HCT116 (cell line): ENCODE data around the gene ESPNL. TPM values are rescaled to one million over a fixed set of nuclear protein-coding genes. Genes with fewer than 3 reads are reported as not detected.

Source experiments
- CBX3 ChIP-seq: IDR thresholded peaks from 2 replicates; pipeline ENCODE4 v1.6.1; 2012; ENCODE audit warnings: low read depth
- EGR1 ChIP-seq: IDR thresholded peaks from 2 replicates; pipeline ENCODE4 v1.6.1; 2012; ENCODE audit warnings: low read depth
- ELF1 ChIP-seq: IDR thresholded peaks from 2 replicates; pipeline ENCODE4 v1.6.1; 2012; ENCODE audit warnings: low read depth, borderline replicate concordance
- EZH2 ChIP-seq: fragments of 200-600 bp; sonication (generic); IDR thresholded peaks from 2 replicates; pipeline ENCODE4 v1.6.1; 2017; ENCODE audit warnings: antibody characterized with exemption, mixed run types
- EZH2phosphoT487 ChIP-seq: fragments of 200-600 bp; IDR thresholded peaks from 2 replicates; pipeline ENCODE4 v1.6.1; 2018; ENCODE audit warnings: antibody characterized with exemption, borderline replicate concordance
- FOSL1 ChIP-seq: IDR thresholded peaks from 2 replicates; pipeline ENCODE4 v1.6.1; 2012; ENCODE audit warnings: low read depth
- RAD21 ChIP-seq: IDR thresholded peaks from 2 replicates; pipeline ENCODE4 v1.6.1; 2012; ENCODE audit warnings: low read depth, mild to moderate bottlenecking
- SIN3A ChIP-seq: IDR thresholded peaks from 2 replicates; pipeline ENCODE4 v1.6.1; 2012; ENCODE audit warnings: low read depth
- SP1 ChIP-seq: IDR thresholded peaks from 2 replicates; pipeline ENCODE4 v1.6.1; 2012; ENCODE audit warnings: low read depth
- TCF7L2 ChIP-seq: IDR thresholded peaks from 2 replicates; pipeline ENCODE4 v1.7.0; 2011; ENCODE audit warnings: borderline replicate concordance, inconsistent platforms; ENCODE audit not compliant: insufficient read depth, insufficient read length; ENCODE audit errors: extremely low read depth
- YY1 ChIP-seq: IDR thresholded peaks from 2 replicates; pipeline ENCODE4 v1.6.1; 2011; ENCODE audit warnings: low read length, low read depth, moderate library complexity, mild to moderate bottlenecking; ENCODE audit not compliant: insufficient replicate concordance; ENCODE audit errors: extremely low read depth
- ZNF274 ChIP-seq: fragments of 200-500 bp; sonication (Bioruptor generic); IDR thresholded peaks from 2 replicates; pipeline ENCODE4 v1.6.1; 2014; ENCODE audit warnings: mild to moderate bottlenecking, low read depth, low read length, inconsistent platforms
- total RNA-seq: library from RNA; stranded (reverse); gene quantifications from one replicate; pipeline ENCODE4 v1.2.1, GENCODE V29; 2021; ENCODE audit not compliant: unreplicated experiment
- TF ChIP-seq, protein P1 (sequence below): IDR thresholded peaks from 2 replicates; pipeline ENCODE4 v1.6.1; 2011; ENCODE audit warnings: mild to moderate bottlenecking, low read length, moderate library complexity; ENCODE audit not compliant: insufficient replicate concordance; ENCODE audit errors: extremely low read depth
- TF ChIP-seq, protein P2 (sequence below): IDR thresholded peaks from 2 replicates; pipeline ENCODE4 v1.6.1; 2012
- TF ChIP-seq, protein P3 (sequence below): IDR thresholded peaks from 2 replicates; pipeline ENCODE4 v1.6.1; 2012

The ESPNL gene
- total RNA-seq, 1 experiment from 2014 or later = 0.22 TPM

DNA sequence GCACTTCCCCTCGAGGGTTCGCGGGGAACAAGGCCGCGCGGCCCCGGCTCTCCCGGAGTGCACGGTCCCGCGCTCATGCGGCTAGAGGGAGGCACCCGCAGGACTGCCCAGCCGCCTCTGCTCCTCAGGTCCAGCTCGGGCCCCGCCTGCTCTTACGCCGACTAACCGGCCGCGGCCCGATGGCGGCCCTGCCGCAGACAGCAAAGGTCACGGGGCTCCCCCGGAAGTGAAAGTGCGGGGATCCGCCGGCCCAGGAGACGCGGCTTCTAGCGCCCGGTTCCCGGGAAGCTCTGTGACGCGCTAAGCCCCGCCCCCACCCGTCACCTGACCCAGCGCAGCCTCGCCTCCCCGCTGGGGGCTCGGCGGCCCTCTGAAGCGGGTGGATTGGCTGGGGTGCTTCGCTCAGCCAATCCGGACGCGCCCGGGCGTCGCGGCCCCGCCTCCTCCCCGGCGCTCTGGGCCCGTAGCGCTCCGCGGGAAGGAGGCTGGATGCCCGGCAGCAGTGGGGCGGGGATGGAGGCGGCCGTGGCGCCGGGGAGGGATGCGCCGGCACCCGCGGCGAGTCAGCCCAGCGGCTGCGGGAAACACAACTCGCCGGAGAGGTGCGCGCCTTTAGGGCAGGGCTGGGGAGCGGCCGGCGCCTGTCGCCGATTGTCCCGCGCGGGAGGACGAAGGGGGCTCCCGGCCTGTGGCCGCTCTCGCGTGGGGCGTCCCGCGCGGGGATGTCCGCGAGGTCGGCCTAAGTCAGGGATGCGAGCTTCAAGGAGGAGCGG is 39.4 kb upstream of the ESPNL start, which contains the start of gene SCLY (continued):
- TF ChIP-seq, protein P1, sequence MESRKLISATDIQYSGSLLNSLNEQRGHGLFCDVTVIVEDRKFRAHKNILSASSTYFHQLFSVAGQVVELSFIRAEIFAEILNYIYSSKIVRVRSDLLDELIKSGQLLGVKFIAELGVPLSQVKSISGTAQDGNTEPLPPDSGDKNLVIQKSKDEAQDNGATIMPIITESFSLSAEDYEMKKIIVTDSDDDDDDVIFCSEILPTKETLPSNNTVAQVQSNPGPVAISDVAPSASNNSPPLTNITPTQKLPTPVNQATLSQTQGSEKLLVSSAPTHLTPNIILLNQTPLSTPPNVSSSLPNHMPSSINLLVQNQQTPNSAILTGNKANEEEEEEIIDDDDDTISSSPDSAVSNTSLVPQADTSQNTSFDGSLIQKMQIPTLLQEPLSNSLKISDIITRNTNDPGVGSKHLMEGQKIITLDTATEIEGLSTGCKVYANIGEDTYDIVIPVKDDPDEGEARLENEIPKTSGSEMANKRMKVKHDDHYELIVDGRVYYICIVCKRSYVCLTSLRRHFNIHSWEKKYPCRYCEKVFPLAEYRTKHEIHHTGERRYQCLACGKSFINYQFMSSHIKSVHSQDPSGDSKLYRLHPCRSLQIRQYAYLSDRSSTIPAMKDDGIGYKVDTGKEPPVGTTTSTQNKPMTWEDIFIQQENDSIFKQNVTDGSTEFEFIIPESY = no peak
- TF ChIP-seq, protein P2, sequence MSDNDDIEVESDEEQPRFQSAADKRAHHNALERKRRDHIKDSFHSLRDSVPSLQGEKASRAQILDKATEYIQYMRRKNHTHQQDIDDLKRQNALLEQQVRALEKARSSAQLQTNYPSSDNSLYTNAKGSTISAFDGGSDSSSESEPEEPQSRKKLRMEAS = peak; percentile 78
- TF ChIP-seq YY1 = no peak
- no peak for TF ChIP-seq EZH2phosphoT487
- peak; percentile 73 for TF ChIP-seq TCF7L2
- peak; percentile 62 for TF ChIP-seq ELF1
- no peak for TF ChIP-seq RAD21
- peak; percentile 78 for TF ChIP-seq SP1
- no peak; the same call in 1 of the 2 replicates for TF ChIP-seq CBX3
- TF ChIP-seq SIN3A = peak; percentile 80
- no peak for TF ChIP-seq ZNF274
- TF ChIP-seq EGR1 = peak; percentile 76
- no peak for TF ChIP-seq FOSL1
- TF ChIP-seq, protein P3, sequence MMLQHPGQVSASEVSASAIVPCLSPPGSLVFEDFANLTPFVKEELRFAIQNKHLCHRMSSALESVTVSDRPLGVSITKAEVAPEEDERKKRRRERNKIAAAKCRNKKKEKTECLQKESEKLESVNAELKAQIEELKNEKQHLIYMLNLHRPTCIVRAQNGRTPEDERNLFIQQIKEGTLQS = no peak
- TF ChIP-seq EZH2 = no peak
